Neural progenitor cell (in vitro differentiated cells): ENCODE results near the gene LAMB4. TPM values are rescaled to one million over a fixed set of nuclear protein-coding genes. Genes with fewer than 3 reads are reported as not detected.

Source experiments
- DNase-seq: peaks from one replicate; pipeline ENCODE4 v3.0.0-alpha.2; 2016; ENCODE audit warnings: low spot score
- H2AFZ ChIP-seq: fragments of 200-600 bp; sonication (generic); replicated peaks from 2 replicates; pipeline ENCODE4 v1.6.1; 2016; ENCODE audit warnings: antibody characterized with exemption
- H3F3A ChIP-seq: fragments of 200-600 bp; sonication (generic); 2 replicates; pipeline ENCODE4 v1.6.1; 2016; ENCODE audit warnings: antibody characterized with exemption, low read depth
- H3K27ac ChIP-seq: fragments of 200-600 bp; sonication (generic); 2 replicates; pipeline ENCODE4 v1.5.1; 2016; ENCODE audit warnings: mild to moderate bottlenecking
- H3K27me3 ChIP-seq: fragments of 200-600 bp; sonication (generic); 2 replicates; pipeline ENCODE4 v1.6.1; 2016; ENCODE audit warnings: mild to moderate bottlenecking, moderate library complexity
- H3K36me3 ChIP-seq: fragments of 200-600 bp; sonication (generic); 2 replicates; pipeline ENCODE4 v1.5.1; 2016
- H3K4me1 ChIP-seq: fragments of 200-600 bp; sonication (generic); 2 replicates; pipeline ENCODE4 v1.6.1; 2016; ENCODE audit warnings: mixed run types
- H3K4me2 ChIP-seq: fragments of 200-600 bp; sonication (generic); 2 replicates; pipeline ENCODE4 v1.6.1; 2016
- H3K4me3 ChIP-seq: fragments of 200-600 bp; sonication (generic); 2 replicates; pipeline ENCODE4 v1.5.1; 2016
- H3K79me2 ChIP-seq: fragments of 200-600 bp; sonication (generic); 2 replicates; pipeline ENCODE4 v1.6.1; 2016; ENCODE audit warnings: low read depth
- H3K9ac ChIP-seq: fragments of 200-600 bp; sonication (generic); 2 replicates; pipeline ENCODE4 v1.6.1; 2016
- H3K9me3 ChIP-seq: fragments of 200-600 bp; sonication (generic); 2 replicates; pipeline ENCODE4 v1.5.1; 2016; ENCODE audit warnings: low read depth
- H4K20me1 ChIP-seq: fragments of 200-600 bp; sonication (generic); 2 replicates; pipeline ENCODE4 v1.6.1; 2016; ENCODE audit warnings: low read depth
- H3K27ac Mint-ChIP-seq: 3 replicates; pipeline ENCODE4 v1.8.0; 2021; ENCODE audit warnings: mixed read lengths
- H3K27me3 Mint-ChIP-seq: 2 replicates; pipeline ENCODE4 v1.8.0; 2022; ENCODE audit warnings: low read depth, mild to moderate bottlenecking, inconsistent platforms, moderate library complexity, mixed read lengths; ENCODE audit not compliant: insufficient read depth
- H3K36me3 Mint-ChIP-seq: 3 replicates; pipeline ENCODE4 v1.8.0; 2021; ENCODE audit warnings: mixed read lengths
- H3K4me1 Mint-ChIP-seq: 3 replicates; pipeline ENCODE4 v1.8.0; 2021; ENCODE audit warnings: mixed read lengths
- H3K4me3 Mint-ChIP-seq: 3 replicates; pipeline ENCODE4 v1.8.0; 2021; ENCODE audit warnings: mild to moderate bottlenecking, moderate library complexity, mixed read lengths
- H3K9me3 Mint-ChIP-seq: 3 replicates; pipeline ENCODE4 v1.8.0; 2020; ENCODE audit warnings: mixed read lengths
- EZH2 ChIP-seq: fragments of 200-600 bp; sonication (generic); IDR thresholded peaks from 2 replicates; pipeline ENCODE4 v1.6.1; 2017; ENCODE audit warnings: antibody characterized with exemption, mild to moderate bottlenecking, moderate library complexity
- EZH2phosphoT487 ChIP-seq: fragments of 200-600 bp; sonication (generic); IDR thresholded peaks from 2 replicates; pipeline ENCODE4 v1.6.1; 2017; ENCODE audit warnings: antibody characterized with exemption
- total RNA-seq: library from RNA; depleted of rRNA; stranded (reverse); fragments of >200 nt; gene quantifications from 2 replicates; pipeline ENCODE4 v1.2.3, GENCODE V29; 2015; ENCODE audit warnings: low replicate concordance
- TF ChIP-seq, protein P1 (sequence below): fragments of 200-600 bp; sonication (generic); IDR thresholded peaks from 2 replicates; pipeline ENCODE4 v1.5.1; 2017; ENCODE audit warnings: antibody characterized with exemption, mild to moderate bottlenecking

The LAMB4 gene
- total RNA-seq, 1 donor from 2014 or later = not detected

DNA sequence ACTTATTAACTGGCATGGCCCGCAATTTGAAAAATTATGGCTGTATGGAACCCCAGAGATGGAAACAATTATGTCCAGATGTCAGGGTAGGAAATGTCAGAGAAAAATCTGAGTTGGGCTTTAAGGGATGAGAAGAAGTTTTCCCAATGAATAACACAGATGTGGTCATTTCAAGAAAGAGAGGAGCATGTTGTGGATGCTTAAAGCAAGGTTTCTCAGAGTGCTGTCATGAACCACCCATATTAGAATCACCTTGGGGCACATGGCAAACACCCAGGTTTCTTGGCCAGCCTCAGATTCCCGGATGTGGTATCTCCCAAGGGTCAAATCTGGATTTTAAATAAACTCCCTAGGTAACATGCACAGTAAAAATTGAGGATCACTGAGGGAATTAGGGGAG is 43.6 kb downstream of the LAMB4 start:
- peaks cover 5% of the 10 kb centered on the region for H3K4me1 Mint-ChIP-seq
- Histone ChIP-seq H3K4me1 (no peaks in the 10 kb centered on the region), H2AFZ (no peak overlapping the region), H3K27ac (no peak overlapping the region), H3K4me2 (no peak overlapping the region), H3K9ac (no peak overlapping the region), H3K79me2 (no peaks in the 10 kb centered on the region), H3K4me3 (no peak overlapping the region), H3K9me3 (no peaks in the 10 kb centered on the region), H4K20me1 (no peaks in the 10 kb centered on the region), H3F3A (no peaks in the 10 kb centered on the region), H3K27me3 (no peaks in the 10 kb centered on the region), H3K36me3 (no peaks in the 10 kb centered on the region)
- peaks cover 9% of the 10 kb centered on the region for H3K27me3 Mint-ChIP-seq
- peaks cover 3% of the 10 kb centered on the region for H3K9me3 Mint-ChIP-seq
- no peak overlapping the region for H3K4me3 Mint-ChIP-seq
- H3K27ac Mint-ChIP-seq = no peak overlapping the region
- H3K36me3 Mint-ChIP-seq = peaks cover 2% of the 10 kb centered on the region
- TF ChIP-seq EZH2phosphoT487 (no peak), EZH2 (no peak)
- TF ChIP-seq, protein P1, sequence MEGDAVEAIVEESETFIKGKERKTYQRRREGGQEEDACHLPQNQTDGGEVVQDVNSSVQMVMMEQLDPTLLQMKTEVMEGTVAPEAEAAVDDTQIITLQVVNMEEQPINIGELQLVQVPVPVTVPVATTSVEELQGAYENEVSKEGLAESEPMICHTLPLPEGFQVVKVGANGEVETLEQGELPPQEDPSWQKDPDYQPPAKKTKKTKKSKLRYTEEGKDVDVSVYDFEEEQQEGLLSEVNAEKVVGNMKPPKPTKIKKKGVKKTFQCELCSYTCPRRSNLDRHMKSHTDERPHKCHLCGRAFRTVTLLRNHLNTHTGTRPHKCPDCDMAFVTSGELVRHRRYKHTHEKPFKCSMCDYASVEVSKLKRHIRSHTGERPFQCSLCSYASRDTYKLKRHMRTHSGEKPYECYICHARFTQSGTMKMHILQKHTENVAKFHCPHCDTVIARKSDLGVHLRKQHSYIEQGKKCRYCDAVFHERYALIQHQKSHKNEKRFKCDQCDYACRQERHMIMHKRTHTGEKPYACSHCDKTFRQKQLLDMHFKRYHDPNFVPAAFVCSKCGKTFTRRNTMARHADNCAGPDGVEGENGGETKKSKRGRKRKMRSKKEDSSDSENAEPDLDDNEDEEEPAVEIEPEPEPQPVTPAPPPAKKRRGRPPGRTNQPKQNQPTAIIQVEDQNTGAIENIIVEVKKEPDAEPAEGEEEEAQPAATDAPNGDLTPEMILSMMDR = no peak
- no peak for DNase-seq

DNA sequence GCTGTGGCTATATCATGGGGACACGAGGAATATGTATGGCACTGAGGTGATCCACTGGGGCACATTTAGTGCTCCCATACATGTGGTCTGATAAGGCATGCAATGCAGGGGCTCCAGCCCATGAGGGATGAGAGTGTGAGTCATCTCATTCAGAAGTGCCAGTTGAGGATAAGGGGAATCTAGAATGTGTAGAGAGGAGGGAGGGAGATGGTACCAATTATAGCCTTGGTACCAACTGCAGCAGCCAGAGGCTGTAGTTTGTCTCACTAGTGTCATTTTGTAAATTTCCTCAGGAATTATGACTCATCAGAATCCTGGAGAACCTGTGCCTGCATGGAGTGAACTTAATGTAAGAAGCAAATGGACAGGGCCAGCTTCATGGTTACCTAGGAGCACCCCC is 46.2 kb downstream of the LAMB4 start:
- peaks cover 3% of the 10 kb centered on the region for H3K36me3 Mint-ChIP-seq
- Histone ChIP-seq H3K36me3 (no peaks in the 10 kb centered on the region), H3F3A (no peaks in the 10 kb centered on the region), H3K9ac (no peak overlapping the region), H3K4me1 (no peaks in the 10 kb centered on the region), H3K27ac (no peak overlapping the region), H4K20me1 (no peaks in the 10 kb centered on the region), H3K4me2 (no peak overlapping the region), H3K79me2 (no peaks in the 10 kb centered on the region), H2AFZ (no peak overlapping the region), H3K9me3 (no peaks in the 10 kb centered on the region), H3K27me3 (no peaks in the 10 kb centered on the region), H3K4me3 (no peak overlapping the region)
- no peak for DNase-seq
- TF ChIP-seq EZH2 = no peak
- TF ChIP-seq EZH2phosphoT487 = no peak
- TF ChIP-seq, protein P1 = no peak
- H3K9me3 Mint-ChIP-seq = peaks cover 7% of the 10 kb centered on the region
- no peak overlapping the region for H3K27ac Mint-ChIP-seq
- no peak overlapping the region for H3K4me3 Mint-ChIP-seq
- peaks cover 5% of the 10 kb centered on the region for H3K4me1 Mint-ChIP-seq
- H3K27me3 Mint-ChIP-seq = peaks cover 9% of the 10 kb centered on the region

DNA sequence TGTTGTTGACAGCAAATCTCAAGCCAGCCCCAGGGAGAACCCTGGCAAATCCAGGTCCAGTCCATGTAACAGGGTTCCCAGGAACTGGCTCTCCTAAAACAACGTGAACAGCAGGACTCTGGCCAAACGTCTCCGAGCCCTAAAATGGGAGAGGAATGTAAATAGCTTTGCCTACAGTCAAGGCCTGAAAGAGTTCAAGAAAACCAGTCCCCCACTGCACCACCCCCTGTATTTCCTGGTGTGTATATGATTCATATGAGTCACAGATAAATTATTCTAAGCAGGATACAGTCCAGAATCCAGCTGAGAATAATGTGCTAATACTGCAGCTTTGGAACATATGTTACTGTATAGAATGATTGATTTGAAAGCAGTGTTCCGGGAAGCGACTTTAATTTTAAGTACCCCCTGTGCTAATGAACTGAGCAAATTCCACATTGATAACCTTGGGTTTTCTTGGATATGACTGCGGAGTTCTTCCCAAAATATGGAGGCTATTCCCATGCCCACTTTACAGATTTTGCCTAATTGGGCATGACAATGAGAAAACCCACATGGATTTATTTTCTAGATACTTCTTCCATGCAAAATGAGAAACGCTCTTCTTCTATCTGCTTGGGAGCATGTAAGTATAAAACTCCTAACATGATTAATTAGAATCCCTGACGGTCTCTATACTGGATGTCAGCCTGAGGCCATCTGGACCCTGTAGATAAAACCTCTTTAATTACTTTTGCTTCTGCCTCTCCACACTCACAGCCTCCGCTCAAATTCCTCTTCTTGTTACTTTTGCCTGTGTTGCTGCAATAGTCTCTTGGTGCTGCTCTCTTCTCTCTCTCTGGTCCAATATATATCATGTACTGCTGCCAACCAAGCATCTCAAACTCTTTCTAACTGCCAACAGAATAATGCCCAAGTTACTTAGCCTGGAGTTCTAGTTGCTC is 50.2 kb downstream of the LAMB4 start:
- Histone ChIP-seq H3K27ac (no peak overlapping the region), H3K4me3 (no peak overlapping the region), H3K4me2 (no peak overlapping the region), H3F3A (no peaks in the 10 kb centered on the region), H3K4me1 (no peaks in the 10 kb centered on the region), H3K27me3 (no peaks in the 10 kb centered on the region), H3K9me3 (no peaks in the 10 kb centered on the region), H4K20me1 (no peaks in the 10 kb centered on the region), H3K79me2 (no peaks in the 10 kb centered on the region), H2AFZ (no peak overlapping the region), H3K36me3 (no peaks in the 10 kb centered on the region), H3K9ac (no peak overlapping the region)
- no peak for DNase-seq
- TF ChIP-seq, protein P1 = no peak
- no peak for TF ChIP-seq EZH2phosphoT487
- TF ChIP-seq EZH2 = no peak
- Mint-ChIP-seq H3K36me3 (peaks cover 3% of the 10 kb centered on the region), H3K9me3 (peaks cover 7% of the 10 kb centered on the region), H3K4me3 (no peak overlapping the region), H3K27me3 (peaks cover 5% of the 10 kb centered on the region), H3K4me1 (peaks cover 5% of the 10 kb centered on the region), H3K27ac (no peak overlapping the region)
